H9 (cell line): ENCODE measurements around the gene CCDC70. TPM values are rescaled to one million over a fixed set of nuclear protein-coding genes. Genes with fewer than 3 reads are reported as not detected.

Source experiments
- DNase-seq: peaks from one replicate; pipeline ENCODE4 v3.0.0-alpha.2; 2017
- H2AFZ ChIP-seq: one replicate; pipeline ENCODE4 v1.6.1; 2013; ENCODE audit warnings: mild to moderate bottlenecking, low read length, control low read depth, moderate library complexity
- H2AK5ac ChIP-seq: 2 replicates; pipeline ENCODE4 v1.6.1; 2013; ENCODE audit warnings: low read length, control low read depth, mixed read lengths; ENCODE audit not compliant: insufficient read length
- H2BK120ac ChIP-seq: one replicate; pipeline ENCODE4 v1.6.1; 2013; ENCODE audit warnings: low read depth, mild to moderate bottlenecking, low read length, control low read depth, inconsistent platforms; ENCODE audit not compliant: poor library complexity, severe bottlenecking
- H2BK12ac ChIP-seq: 2 replicates; pipeline ENCODE4 v1.6.1; 2013; ENCODE audit warnings: low read length, control low read depth, mixed read lengths, low read depth; ENCODE audit not compliant: insufficient read length
- H2BK15ac ChIP-seq: 2 replicates; pipeline ENCODE4 v1.6.1; 2013; ENCODE audit warnings: low read depth, low read length, control low read depth
- H2BK20ac ChIP-seq: one replicate; pipeline ENCODE4 v1.6.1; 2013; ENCODE audit warnings: low read depth, mild to moderate bottlenecking, low read length, control low read depth, inconsistent platforms; ENCODE audit not compliant: poor library complexity, severe bottlenecking
- H2BK5ac ChIP-seq: 2 replicates; pipeline ENCODE4 v1.6.1; 2013; ENCODE audit warnings: low read length, control low read depth, mixed read lengths; ENCODE audit not compliant: insufficient read length
- H3K14ac ChIP-seq: 2 replicates; pipeline ENCODE4 v1.6.1; 2013; ENCODE audit warnings: low read length, control low read depth; ENCODE audit not compliant: insufficient read depth
- H3K18ac ChIP-seq: 2 replicates; pipeline ENCODE4 v1.6.1; 2013; ENCODE audit warnings: low read depth, mild to moderate bottlenecking, mixed read lengths, low read length, control low read depth; ENCODE audit not compliant: insufficient read length
- H3K23ac ChIP-seq: 2 replicates; pipeline ENCODE4 v1.6.1; 2013; ENCODE audit warnings: low read length, control low read depth, mixed read lengths, low read depth; ENCODE audit not compliant: insufficient read length
- H3K23me2 ChIP-seq: 2 replicates; pipeline ENCODE4 v1.6.1; 2013; ENCODE audit warnings: low read depth, mild to moderate bottlenecking, mixed read lengths, low read length, control low read depth; ENCODE audit not compliant: insufficient read length, poor library complexity, severe bottlenecking
- H3K27ac ChIP-seq: 2 replicates; pipeline ENCODE4 v1.5.1; 2013; ENCODE audit warnings: low read length, control low read depth, mixed read lengths, low read depth; ENCODE audit not compliant: insufficient read length
- H3K27me3 ChIP-seq: 2 replicates; pipeline ENCODE4 v1.6.1; 2013; ENCODE audit warnings: low read length, control low read depth, inconsistent platforms; ENCODE audit not compliant: insufficient read depth
- H3K4ac ChIP-seq: 2 replicates; pipeline ENCODE4 v1.6.1; 2013; ENCODE audit warnings: low read depth, mild to moderate bottlenecking, control low read depth, inconsistent platforms, low read length, moderate library complexity
- H3K4me1 ChIP-seq: 2 replicates; pipeline ENCODE4 v1.6.1; 2013; ENCODE audit warnings: low read length, control low read depth, inconsistent platforms; ENCODE audit not compliant: insufficient read depth
- H3K4me2 ChIP-seq: 2 replicates; pipeline ENCODE4 v1.6.1; 2013; ENCODE audit warnings: low read length, control low read depth, mixed read lengths; ENCODE audit not compliant: insufficient read length, insufficient read depth
- H3K56ac ChIP-seq: 2 replicates; pipeline ENCODE4 v1.6.1; 2013; ENCODE audit warnings: low read depth, mild to moderate bottlenecking, mixed read lengths, low read length, control low read depth; ENCODE audit not compliant: insufficient read length
- H3K79me1 ChIP-seq: 2 replicates; pipeline ENCODE4 v1.6.1; 2013; ENCODE audit warnings: low read depth, mild to moderate bottlenecking, moderate library complexity, low read length, control low read depth, inconsistent platforms; ENCODE audit not compliant: insufficient read depth, poor library complexity, severe bottlenecking
- H3K79me2 ChIP-seq: 2 replicates; pipeline ENCODE4 v1.6.1; 2013; ENCODE audit warnings: low read length, control low read depth, inconsistent platforms; ENCODE audit not compliant: insufficient read depth
- H3K9ac ChIP-seq: 2 replicates; pipeline ENCODE4 v1.6.1; 2013; ENCODE audit warnings: low read length, control low read depth, mixed read lengths; ENCODE audit not compliant: insufficient read length; ENCODE audit errors: extremely low read depth
- H3K9me3 ChIP-seq: one replicate; pipeline ENCODE4 v1.6.1; 2013; ENCODE audit warnings: low read depth, low read length, inconsistent platforms; ENCODE audit not compliant: control insufficient read depth
- H3T11ph ChIP-seq: one replicate; pipeline ENCODE4 v1.6.1; 2013; ENCODE audit warnings: mild to moderate bottlenecking, low read length, control low read depth, inconsistent platforms
- H4K20me1 ChIP-seq: one replicate; pipeline ENCODE4 v1.6.1; 2013; ENCODE audit not compliant: control insufficient read depth, insufficient read length, insufficient read depth
- H4K5ac ChIP-seq: 2 replicates; pipeline ENCODE4 v1.6.1; 2013; ENCODE audit warnings: low read depth, mild to moderate bottlenecking, mixed read lengths, low read length, control low read depth; ENCODE audit not compliant: insufficient read length
- H4K8ac ChIP-seq: replicated peaks from 2 replicates; pipeline ENCODE4 v1.6.1; 2013; ENCODE audit warnings: low read length, control low read depth, mixed read lengths, low read depth; ENCODE audit not compliant: insufficient read length
- H4K91ac ChIP-seq: 2 replicates; pipeline ENCODE4 v1.6.1; 2013; ENCODE audit warnings: low read depth, mild to moderate bottlenecking, moderate library complexity, mixed read lengths, low read length, control low read depth; ENCODE audit not compliant: insufficient read length
- H3K27ac Mint-ChIP-seq, 3 experiments: 2 replicates in 2 of 3; 3 replicates in 1 of 3; pipeline ENCODE4 v1.8.0; 2020 to 2021; ENCODE audit warnings: mixed read lengths in 3 of 3, mild to moderate bottlenecking in 1 of 3, moderate library complexity in 1 of 3
- H3K27me3 Mint-ChIP-seq: 2 replicates; pipeline ENCODE4 v1.8.0; 2021; ENCODE audit warnings: low read depth, mild to moderate bottlenecking, moderate library complexity, mixed read lengths
- H3K36me3 Mint-ChIP-seq, 3 experiments: 2 replicates in 2 of 3; 3 replicates in 1 of 3; pipeline ENCODE4 v1.8.0; 2020 to 2021; ENCODE audit warnings: low read depth in 3 of 3, mixed read lengths in 3 of 3; ENCODE audit not compliant: insufficient read depth in 1 of 3
- H3K4me1 Mint-ChIP-seq, 2 experiments: 2 replicates each; pipeline ENCODE4 v1.8.0; 2020; ENCODE audit warnings: mixed read lengths in 2 of 2
- H3K4me3 Mint-ChIP-seq, 2 experiments: 2 replicates in 1 of 2; 3 replicates in 1 of 2; pipeline ENCODE4 v1.8.0; 2020 to 2021; ENCODE audit warnings: mild to moderate bottlenecking in 2 of 2, mixed read lengths in 2 of 2, moderate library complexity in 1 of 2
- H3K9me3 Mint-ChIP-seq, 2 experiments: 2 replicates in 1 of 2; 3 replicates in 1 of 2; pipeline ENCODE4 v1.8.0; 2020; ENCODE audit warnings: mild to moderate bottlenecking in 2 of 2, mixed read lengths in 2 of 2, moderate library complexity in 1 of 2
- CTCF ChIP-seq: fragments of 200-600 bp; sonication (generic); conservative IDR thresholded peaks from 3 replicates; pipeline ENCODE4 v1.8.0; 2021; ENCODE audit warnings: antibody characterized with exemption, mild to moderate bottlenecking
- WGBS: extraction: QIAGEN DNeasy Blood & Tissue Kit; methylation state at CpG from one replicate; pipeline ENCODE4 v1.1.7; 2013; ENCODE audit warnings: missing lambda C conversion rate, low lambda C conversion rate, mixed read lengths; ENCODE audit not compliant: insufficient read length; ENCODE audit errors: extremely low coverage; 5-methylcytosine and 5-hydroxymethylcytosine counted together
- total RNA-seq: library from RNA; stranded (reverse); gene quantifications from 2 replicates; pipeline ENCODE4 v1.2.1, GENCODE V29; 2021

CCDC70 gene
- total RNA-seq, 1 experiment from 2014 or later, result not detected

- Mint-ChIP-seq H3K4me1 (peaks cover 18 to 19% of the 10 kb centered on the region in 2 experiments), H3K9me3 (no peaks in the 10 kb centered on the region), H3K27me3 (no peaks in the 10 kb centered on the region; the same call in 1 of the 2 replicates), H3K36me3 (no peaks in the 10 kb centered on the region), H3K4me3 (no peak overlapping the region), H3K27ac (no peak overlapping the region)
- H3K23me2 ChIP-seq, result no peaks in the 10 kb centered on the region
- no peak overlapping the region for H3K4ac ChIP-seq
- no peak overlapping the region for H4K5ac ChIP-seq
- H3K4me1 ChIP-seq, result no peaks in the 10 kb centered on the region
- H4K91ac ChIP-seq, result no peak overlapping the region
- no peak overlapping the region for H3K18ac ChIP-seq
- H3K79me1 ChIP-seq, result no peaks in the 10 kb centered on the region
- H2BK5ac ChIP-seq, result no peak overlapping the region
- no peak for DNase-seq
- TF ChIP-seq CTCF, result no peak
- no peak overlapping the region for H2BK20ac ChIP-seq
- no peak overlapping the region for H2BK15ac ChIP-seq
- H3K4me2 ChIP-seq, result no peak overlapping the region
- no peak overlapping the region for H3K27ac ChIP-seq
- H3K23ac ChIP-seq, result no peak overlapping the region
- H4K8ac ChIP-seq, result no peak overlapping the region
- no peaks in the 10 kb centered on the region for H3K9me3 ChIP-seq
- H3K56ac ChIP-seq, result no peak overlapping the region
- H2BK12ac ChIP-seq, result no peak overlapping the region
- no peak overlapping the region for H3K14ac ChIP-seq
- no peaks in the 10 kb centered on the region for H3K27me3 ChIP-seq
- WGBS, result no CpG with 5 or more reads among the region's 4 CpGs
- no peak overlapping the region for H2BK120ac ChIP-seq
- no peak overlapping the region for H3K9ac ChIP-seq
- H2AK5ac ChIP-seq, result no peak overlapping the region
- H2AFZ ChIP-seq, result no peak overlapping the region
- no peaks in the 10 kb centered on the region for H3K79me2 ChIP-seq
- H4K20me1 ChIP-seq, result no peaks in the 10 kb centered on the region
- H3T11ph ChIP-seq, result no peak overlapping the region
Measured at GRCh38 chr13:51827254-51827653, 34.5 kb upstream of the CCDC70 start.
